Immature natural killer cell (primary cell): ENCODE results near the gene TAF12. TPM values are rescaled to one million over a fixed set of nuclear protein-coding genes. Genes with fewer than 3 reads are reported as not detected.
A peak's percentile ranks its signal among the peaks of the same experiment; 100 is the strongest.
"Not testable (repeated sequence)": the region's sequence is repeated elsewhere in the genome, so short reads cannot be mapped to it uniquely, and the experiment has no call there.

Experiments
- DNase-seq, 3 donors: peaks; one replicate each; pipeline ENCODE4 v3.0.0; 2022; ENCODE audit warnings: mixed read lengths in 1 of 3
- H3K27ac Mint-ChIP-seq, 6 donors: one replicate each; pipeline ENCODE4 v1.8.0; 2020; ENCODE audit warnings: mixed read lengths in 6 of 6, mild to moderate bottlenecking in 5 of 6, inconsistent platforms in 4 of 6, moderate library complexity in 3 of 6
- H3K27me3 Mint-ChIP-seq, 3 donors: one replicate each; pipeline ENCODE4 v1.8.0; 2020 to 2021; ENCODE audit warnings: low read depth in 3 of 3, mild to moderate bottlenecking in 3 of 3, mixed read lengths in 3 of 3, moderate library complexity in 3 of 3, inconsistent platforms in 1 of 3
- H3K36me3 Mint-ChIP-seq, 3 donors: one replicate each; pipeline ENCODE4 v1.8.0; 2020; ENCODE audit warnings: mixed read lengths in 3 of 3, inconsistent platforms in 2 of 3, mild to moderate bottlenecking in 2 of 3
- H3K4me1 Mint-ChIP-seq, 2 donors: one replicate each; pipeline ENCODE4 v1.8.0; 2020; ENCODE audit warnings: inconsistent platforms in 2 of 2, mild to moderate bottlenecking in 2 of 2, mixed read lengths in 2 of 2, moderate library complexity in 1 of 2
- H3K4me3 Mint-ChIP-seq, 5 donors: one replicate each; pipeline ENCODE4 v1.8.0; 2020; ENCODE audit warnings: mild to moderate bottlenecking in 5 of 5, mixed read lengths in 5 of 5, inconsistent platforms in 3 of 5, moderate library complexity in 3 of 5
- H3K9me3 Mint-ChIP-seq, 6 donors: one replicate each; pipeline ENCODE4 v1.8.0; 2020; ENCODE audit warnings: mild to moderate bottlenecking in 6 of 6, mixed read lengths in 6 of 6, inconsistent platforms in 4 of 6, moderate library complexity in 3 of 6
- polyA plus RNA-seq, 3 donors: library from polyadenylated mRNA; unstranded; fragments of 300-500 nt; fragmentation: Illumina TruSeq; gene quantifications; one replicate each; pipeline ENCODE4 v1.2.3, GENCODE V29; 2021

TAF12 gene
- polyA plus RNA-seq, 3 donors from 2014 or later = 54.8 to 68.9 (median 60.7) TPM

- H3K9me3 Mint-ChIP-seq = no peaks in the 10 kb centered on the region
These were observed 13.5 kb upstream of the TAF12 start for GRCh38 chr1:28656335-28656734.

GRCh38 chr1:28655448-28656311 lies 12.8 kb upstream of the TAF12 start:
- not testable (repeated sequence) for DNase-seq, H3K9me3 Mint-ChIP-seq, H3K4me1 Mint-ChIP-seq, H3K27me3 Mint-ChIP-seq, H3K4me3 Mint-ChIP-seq, H3K27ac Mint-ChIP-seq, H3K36me3 Mint-ChIP-seq

More at GRCh38 chr1:28656335-28656734, 13.5 kb upstream of the TAF12 start:
- DNase-seq = no peak
- no peaks in the 10 kb centered on the region for H3K4me1 Mint-ChIP-seq
- no peaks in the 10 kb centered on the region for H3K36me3 Mint-ChIP-seq
- no peaks in the 10 kb centered on the region for H3K27me3 Mint-ChIP-seq
- H3K27ac Mint-ChIP-seq = no peak overlapping the region
- no peak overlapping the region for H3K4me3 Mint-ChIP-seq

GRCh38 chr1:28653870-28654269 lies 11.0 kb upstream of the TAF12 start:
- not testable (repeated sequence) for H3K9me3 Mint-ChIP-seq, H3K27me3 Mint-ChIP-seq, DNase-seq, H3K4me1 Mint-ChIP-seq, H3K36me3 Mint-ChIP-seq, H3K4me3 Mint-ChIP-seq, H3K27ac Mint-ChIP-seq

- H3K9me3 Mint-ChIP-seq, H3K36me3 Mint-ChIP-seq, DNase-seq, H3K27ac Mint-ChIP-seq, H3K4me3 Mint-ChIP-seq, H3K27me3 Mint-ChIP-seq: not testable (repeated sequence)
- peaks cover 12% of the 10 kb centered on the region in 2 donors for H3K4me1 Mint-ChIP-seq
These were observed 10.2 kb upstream of the TAF12 start for GRCh38 chr1:28653063-28653462.

GRCh38 chr1:28648474-28649198 lies 5.8 kb upstream of the TAF12 start, which contains the start of gene RNU11:
Gene RNU11 (plus strand): TSS chr1:28648600.
- Mint-ChIP-seq H3K27ac (peak within 1 kb of the TSS; percentile 95 to 100 (median 98)), H3K4me3 (peak within 1 kb of the TSS; percentile 83 to 89 (median 85)), H3K36me3 (no peaks in the 10 kb centered on the region), H3K27me3 (peaks cover 10 to 18% (median 13%) of the 10 kb centered on the region in 3 donors), H3K9me3 (no peaks in the 10 kb centered on the region), H3K4me1 (peaks cover 29 to 34% of the 10 kb centered on the region in 2 donors)
- peak; percentile 91 to 96 (median 95) for DNase-seq

GRCh38 chr1:28648008-28648473 lies 5.2 kb upstream of the TAF12 start:
- Mint-ChIP-seq H3K27ac (peak overlapping the region; percentile 95 to 100 (median 98)), H3K36me3 (no peaks in the 10 kb centered on the region), H3K4me1 (peaks cover 35 to 40% of the 10 kb centered on the region in 2 donors), H3K27me3 (peaks cover 11 to 22% (median 19%) of the 10 kb centered on the region in 3 donors), H3K4me3 (peak overlapping the region; percentile 83 to 89 (median 85)), H3K9me3 (no peaks in the 10 kb centered on the region)
- peak; percentile 92 to 96 (median 95) for DNase-seq

- Mint-ChIP-seq H3K36me3 (no peaks in the 10 kb centered on the region), H3K9me3 (no peaks in the 10 kb centered on the region), H3K27me3 (peaks cover 12 to 33% (median 23%) of the 10 kb centered on the region in 3 donors), H3K4me1 (peaks cover 52 to 56% of the 10 kb centered on the region in 2 donors), H3K4me3 (peak overlapping the region in 2 of 5 donors; percentile 25 to 53), H3K27ac (peak overlapping the region in 4 of 6 donors; percentile 39 to 71 (median 48))
- DNase-seq = no peak
These were observed 3.2 kb upstream of the TAF12 start for GRCh38 chr1:28646040-28646439.

GRCh38 chr1:28645406-28645805 lies 2.5 kb upstream of the TAF12 start:
- not testable (repeated sequence) for H3K36me3 Mint-ChIP-seq, H3K9me3 Mint-ChIP-seq, DNase-seq, H3K4me3 Mint-ChIP-seq
- peaks cover 12 to 33% (median 23%) of the 10 kb centered on the region in 3 donors for H3K27me3 Mint-ChIP-seq
- peaks cover 58 to 62% of the 10 kb centered on the region in 2 donors for H3K4me1 Mint-ChIP-seq
- peak overlapping the region in 1 of 6 donors; percentile 16 for H3K27ac Mint-ChIP-seq

- Mint-ChIP-seq H3K4me3 (peak overlapping the region in 4 of 5 donors; percentile 98 to 100 (median 98)), H3K4me1 (peaks cover 65 to 68% of the 10 kb centered on the region in 2 donors), H3K36me3 (no peaks in the 10 kb centered on the region), H3K27ac (peak overlapping the region; percentile 97 to 100 (median 98)), H3K9me3 (no peaks in the 10 kb centered on the region), H3K27me3 (peaks cover 12 to 33% (median 23%) of the 10 kb centered on the region in 3 donors)
- no peak for DNase-seq
These were observed 1.6 kb upstream of the TAF12 start for GRCh38 chr1:28644494-28644893.

- no peak for DNase-seq
- Mint-ChIP-seq H3K36me3 (no peaks in the 10 kb centered on the region), H3K27me3 (peaks cover 2 to 21% (median 11%) of the 10 kb centered on the region in 3 donors), H3K4me1 (peaks cover 48 to 50% of the 10 kb centered on the region in 2 donors), H3K4me3 (peak overlapping the region; percentile 97 to 100 (median 98)), H3K9me3 (no peaks in the 10 kb centered on the region), H3K27ac (peak overlapping the region; percentile 97 to 100 (median 98))
These were observed 616 bp downstream of the TAF12 start for GRCh38 chr1:28642056-28642846.

GRCh38 chr1:28640766-28641165 lies 2.1 kb downstream of the TAF12 start:
- Mint-ChIP-seq H3K27ac (peak overlapping the region in 1 of 6 donors; percentile 35), H3K4me1 (peaks cover 52 to 56% of the 10 kb centered on the region in 2 donors), H3K9me3 (no peaks in the 10 kb centered on the region), H3K4me3 (peak overlapping the region; percentile 36 to 99 (median 55)), H3K36me3 (no peaks in the 10 kb centered on the region), H3K27me3 (peaks cover 2 to 21% (median 11%) of the 10 kb centered on the region in 3 donors)
- DNase-seq = no peak

GRCh38 chr1:28632560-28632959 lies 10.3 kb downstream of the TAF12 start:
- H3K9me3 Mint-ChIP-seq = no peaks in the 10 kb centered on the region
- peaks cover 9 to 18% of the 10 kb centered on the region in 2 donors for H3K4me1 Mint-ChIP-seq
- no peaks in the 10 kb centered on the region for H3K36me3 Mint-ChIP-seq
- no peak overlapping the region for H3K4me3 Mint-ChIP-seq
- DNase-seq = no peak
- H3K27ac Mint-ChIP-seq = peak overlapping the region in 2 of 6 donors; percentile 27 to 50
- peaks cover 0 to 2% (median 0%) of the 10 kb centered on the region in 3 donors for H3K27me3 Mint-ChIP-seq

GRCh38 chr1:28631713-28632112 lies 11.2 kb downstream of the TAF12 start:
- peaks cover 9 to 18% of the 10 kb centered on the region in 2 donors for H3K4me1 Mint-ChIP-seq
- no peak overlapping the region for H3K4me3 Mint-ChIP-seq
- no peaks in the 10 kb centered on the region for H3K9me3 Mint-ChIP-seq
- no peaks in the 10 kb centered on the region for H3K36me3 Mint-ChIP-seq
- DNase-seq = no peak
- H3K27me3 Mint-ChIP-seq = peaks cover 0 to 2% (median 0%) of the 10 kb centered on the region in 3 donors
- no peak overlapping the region for H3K27ac Mint-ChIP-seq
